ENCODE measurements around the gene TMEM267. TPM values are rescaled to one million over a fixed set of nuclear protein-coding genes. Genes with fewer than 3 reads are reported as not detected.
A peak's percentile ranks its signal among the peaks of the same experiment; 100 is the strongest.

Gene TMEM267
- total RNA-seq, 1 experiment from 2014 or later, result 17.5 TPM

GRCh38 chr5:43400082-43400481 is 83.6 kb downstream of the TMEM267 start:
- H3K4me2 ChIP-seq (ENCODE audit: low read length), result no peak overlapping the region
- H3K79me2 ChIP-seq (ENCODE audit: insufficient read depth, low read length), result no peaks in the 10 kb centered on the region
- ATAC-seq (no peak), DNase-seq (ENCODE audit: low read depth, low spot score) (no peak)
- no peak overlapping the region for H3K27ac ChIP-seq (ENCODE audit: low read depth, low read length)
- intact Hi-C loops (cut with micrococcal nuclease), result no loop called here
- CTCF ChIA-PET, result interaction anchor here (1.7 to 2.2 kb wide), 2 partner anchors 10 to 84 kb away, joined by 4 to 6 read pairs; partner anchors contain the start of gene TMEM267
- no peaks in the 10 kb centered on the region for H4K20me1 ChIP-seq (ENCODE audit: insufficient read depth)
- POLR2A ChIA-PET, result no interaction called here
- no peaks in the 10 kb centered on the region for H3K4me1 ChIP-seq (ENCODE audit: control insufficient read depth in 1 of 2, insufficient read depth in 2 of 2, low read length in 2 of 2)
- H3K9ac ChIP-seq (ENCODE audit: low read length), result no peak overlapping the region
- no TSS peak for BruUV-seq (replicated peaks)
- no peaks in the 10 kb centered on the region for H3K27me3 ChIP-seq (ENCODE audit: insufficient read depth, low read length)
- H3K9me2 ChIP-seq (ENCODE audit: insufficient read depth), result no peaks in the 10 kb centered on the region
- no peaks in the 10 kb centered on the region for H3K36me3 ChIP-seq (ENCODE audit: control insufficient read depth in 1 of 2, insufficient read depth in 2 of 2, low read length in 2 of 2)
- H3K4me3 ChIP-seq (replicated peaks in 1 of 2; ENCODE audit: low read depth in 1 of 2, low read length in 2 of 2), result no peak overlapping the region
- TF ChIP-seq CTCF (IDR thresholded peaks at IDR 0.05 in 2 of 3, conservative IDR thresholded peaks at IDR 0.05 in 1 of 3; ENCODE audit: borderline replicate concordance in 1 of 3, insufficient read depth in 1 of 3, low read depth in 2 of 3, low read length in 2 of 3), result peak in 2 of 3 experiments; percentile 8 to 30; a peak in 1 of 6 replicates
- peak; percentile 60 for TF ChIP-seq RAD21 (IDR thresholded peaks at IDR 0.05; ENCODE audit: low read depth)
- no peak for TF ChIP-seq YY1 (IDR thresholded peaks at IDR 0.05; ENCODE audit: extremely low read depth, insufficient replicate concordance, low read depth, low read length)
- no peaks in the 10 kb centered on the region for H3K9me3 ChIP-seq (ENCODE audit: control insufficient read depth in 1 of 2, insufficient read depth in 1 of 2, low read depth in 1 of 2, low read length in 2 of 2)
- RAD21 ChIA-PET (ENCODE audit: low non-redundant PET in 1 of 2, low total read pairs in 2 of 2, uncharacterized antibody in 2 of 2, unreplicated experiment in 2 of 2), result no interaction called here
- H2AFZ ChIP-seq (ENCODE audit: low read depth, low read length, poor library complexity, severe bottlenecking), result no peak overlapping the region

- H3K36me3 ChIP-seq (ENCODE audit: control insufficient read depth in 1 of 2, insufficient read depth in 2 of 2, low read length in 2 of 2), result no peaks in the 10 kb centered on the region
- POLR2A ChIA-PET, result no interaction called here
These were observed 86.8 kb downstream of the TMEM267 start for GRCh38 chr5:43396762-43397304.

More at GRCh38 chr5:43396762-43397304, 86.8 kb downstream of the TMEM267 start:
- Histone ChIP-seq H4K20me1 (ENCODE audit: insufficient read depth) (no peaks in the 10 kb centered on the region), H3K4me2 (ENCODE audit: low read length) (no peak overlapping the region), H3K9me3 (ENCODE audit: control insufficient read depth in 1 of 2, insufficient read depth in 1 of 2, low read depth in 1 of 2, low read length in 2 of 2) (no peaks in the 10 kb centered on the region), H2AFZ (ENCODE audit: low read depth, low read length, poor library complexity, severe bottlenecking) (no peak overlapping the region), H3K4me3 (replicated peaks in 1 of 2; ENCODE audit: low read depth in 1 of 2, low read length in 2 of 2) (no peak overlapping the region), H3K9me2 (ENCODE audit: insufficient read depth) (no peaks in the 10 kb centered on the region), H3K79me2 (ENCODE audit: insufficient read depth, low read length) (no peaks in the 10 kb centered on the region), H3K27me3 (ENCODE audit: insufficient read depth, low read length) (no peaks in the 10 kb centered on the region), H3K9ac (ENCODE audit: low read length) (no peak overlapping the region), H3K27ac (ENCODE audit: low read depth, low read length) (no peak overlapping the region), H3K4me1 (ENCODE audit: control insufficient read depth in 1 of 2, insufficient read depth in 2 of 2, low read length in 2 of 2) (no peaks in the 10 kb centered on the region)
- intact Hi-C loops (cut with micrococcal nuclease), result no loop called here
- ATAC-seq (no peak), DNase-seq (ENCODE audit: low read depth, low spot score) (no peak)
- ChIA-PET RAD21 (ENCODE audit: low non-redundant PET in 1 of 2, low total read pairs in 2 of 2, uncharacterized antibody in 2 of 2, unreplicated experiment in 2 of 2) (no interaction called here), CTCF (no interaction called here)
- BruUV-seq (replicated peaks), result no TSS peak
- no peak for TF ChIP-seq CTCF (IDR thresholded peaks at IDR 0.05 in 2 of 3, conservative IDR thresholded peaks at IDR 0.05 in 1 of 3; ENCODE audit: borderline replicate concordance in 1 of 3, insufficient read depth in 1 of 3, low read depth in 2 of 3, low read length in 2 of 3)
- no peak for TF ChIP-seq RAD21 (IDR thresholded peaks at IDR 0.05; ENCODE audit: low read depth)
- TF ChIP-seq SRF (IDR thresholded peaks at IDR 0.05; ENCODE audit: low read depth), result no peak
- no peak for TF ChIP-seq EZH2phosphoT487 (IDR thresholded peaks at IDR 0.05; ENCODE audit: borderline replicate concordance)
- TF ChIP-seq ATF3 (IDR thresholded peaks at IDR 0.05), result no peak
- no peak for TF ChIP-seq REST (IDR thresholded peaks at IDR 0.05; ENCODE audit: low read depth)

Data from HCT116 (cell line).